ENCODE measurements around the gene RAB11FIP4. TPM values are rescaled to one million over a fixed set of nuclear protein-coding genes. Genes with fewer than 3 reads are reported as not detected.

Gene RAB11FIP4
- polyA plus RNA-seq, 1 of the 3 experiments (the other 2 are of a cell fraction), result 9.4 TPM

- no peak overlapping the region for H2AFZ ChIP-seq (ENCODE audit: low read depth)
- no peaks in the 10 kb centered on the region for H3K27me3 ChIP-seq (ENCODE audit: insufficient read depth)
- peaks cover 3 to 7% of the 10 kb centered on the region in 2 experiments for H3K36me3 ChIP-seq (replicated peaks in 1 of 2; ENCODE audit: control insufficient read depth in 1 of 2, insufficient read depth in 2 of 2, low read length in 1 of 2)
- peak overlapping the region; percentile 71 for H3K9ac ChIP-seq
- peaks cover 31 to 44% of the 10 kb centered on the region in 2 experiments; a peak in 3 of 4 replicates for H3K4me1 ChIP-seq (ENCODE audit: control insufficient read depth in 1 of 2, insufficient read depth in 2 of 2, low read depth in 1 of 2, low read length in 1 of 2)
- H3K9me3 ChIP-seq, result no peaks in the 10 kb centered on the region
- peaks cover 46% of the 10 kb centered on the region for H3F3A ChIP-seq (replicated peaks; ENCODE audit: insufficient read depth)
- H3K4me2 ChIP-seq, result peak overlapping the region; percentile 79
- peaks cover 13% of the 10 kb centered on the region; the same call in 1 of the 2 replicates for H3K79me2 ChIP-seq (ENCODE audit: insufficient read depth)
- H4K20me1 ChIP-seq (ENCODE audit: insufficient read depth), result no peaks in the 10 kb centered on the region
- peak overlapping the region in 1 of 2 experiments; percentile 24; a peak in 1 of 4 replicates for H3K4me3 ChIP-seq (ENCODE audit: low read depth in 2 of 2, low read length in 1 of 2)
- no peak for DNase-seq
- H3K27ac ChIP-seq (ENCODE audit: low read depth in 2 of 2, low read length in 1 of 2), result peak overlapping the region; percentile 92 to 96
- no peaks in the 10 kb centered on the region for H3K9me2 ChIP-seq
- WGBS (ENCODE audit: low lambda C conversion rate), result 75% methylated on average over 3 of the region's 4 CpGs
- ChIA-PET CTCF (interaction anchor here (0.7 to 2.0 kb wide), 3 partner anchors 23 to 365 kb away, joined by 3 to 13 read pairs (median 3); no protein-coding TSS in a partner anchor), POLR2A (no interaction called here)
- no peak for TF ChIP-seq TAF1 (IDR thresholded peaks at IDR 0.05; ENCODE audit: borderline replicate concordance, low read depth, low read length)
- TF ChIP-seq RCOR1 (IDR thresholded peaks at IDR 0.05; ENCODE audit: low read length), result no peak
- no peak for TF ChIP-seq GABPA (IDR thresholded peaks at IDR 0.05; ENCODE audit: low read depth)
- TF ChIP-seq YY1 (IDR thresholded peaks at IDR 0.05; ENCODE audit: low read depth), result no peak
- no peak for TF ChIP-seq TCF12 (IDR thresholded peaks at IDR 0.05)
- no peak for TF ChIP-seq USF1 (IDR thresholded peaks at IDR 0.05; ENCODE audit: borderline replicate concordance, low read depth)
- TF ChIP-seq FOSL2 (IDR thresholded peaks at IDR 0.05; ENCODE audit: borderline replicate concordance, low read depth), result no peak
- TF ChIP-seq SIN3A (IDR thresholded peaks at IDR 0.05; ENCODE audit: borderline replicate concordance, low read depth, low read length), result no peak
- TF ChIP-seq JUND (IDR thresholded peaks at IDR 0.05), result no peak
- TF ChIP-seq MEF2A (IDR thresholded peaks at IDR 0.05; ENCODE audit: borderline replicate concordance, low read depth), result no peak
- no peak for TF ChIP-seq EZH2phosphoT487 (IDR thresholded peaks at IDR 0.05; ENCODE audit: borderline replicate concordance, low read depth)
- no peak for TF ChIP-seq EP300 (IDR thresholded peaks at IDR 0.05; ENCODE audit: borderline replicate concordance in 1 of 2, low read depth in 1 of 2, low read length in 1 of 2)
- TF ChIP-seq MXI1 (IDR thresholded peaks at IDR 0.05; ENCODE audit: low read depth, low read length), result no peak
- TF ChIP-seq NFIC (IDR thresholded peaks at IDR 0.05; ENCODE audit: borderline replicate concordance), result no peak
- no peak for TF ChIP-seq ELF1 (IDR thresholded peaks at IDR 0.05)
- TF ChIP-seq, protein P1, sequence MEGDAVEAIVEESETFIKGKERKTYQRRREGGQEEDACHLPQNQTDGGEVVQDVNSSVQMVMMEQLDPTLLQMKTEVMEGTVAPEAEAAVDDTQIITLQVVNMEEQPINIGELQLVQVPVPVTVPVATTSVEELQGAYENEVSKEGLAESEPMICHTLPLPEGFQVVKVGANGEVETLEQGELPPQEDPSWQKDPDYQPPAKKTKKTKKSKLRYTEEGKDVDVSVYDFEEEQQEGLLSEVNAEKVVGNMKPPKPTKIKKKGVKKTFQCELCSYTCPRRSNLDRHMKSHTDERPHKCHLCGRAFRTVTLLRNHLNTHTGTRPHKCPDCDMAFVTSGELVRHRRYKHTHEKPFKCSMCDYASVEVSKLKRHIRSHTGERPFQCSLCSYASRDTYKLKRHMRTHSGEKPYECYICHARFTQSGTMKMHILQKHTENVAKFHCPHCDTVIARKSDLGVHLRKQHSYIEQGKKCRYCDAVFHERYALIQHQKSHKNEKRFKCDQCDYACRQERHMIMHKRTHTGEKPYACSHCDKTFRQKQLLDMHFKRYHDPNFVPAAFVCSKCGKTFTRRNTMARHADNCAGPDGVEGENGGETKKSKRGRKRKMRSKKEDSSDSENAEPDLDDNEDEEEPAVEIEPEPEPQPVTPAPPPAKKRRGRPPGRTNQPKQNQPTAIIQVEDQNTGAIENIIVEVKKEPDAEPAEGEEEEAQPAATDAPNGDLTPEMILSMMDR (IDR thresholded peaks at IDR 0.05), result no peak
- no peak for TF ChIP-seq POLR2AphosphoS5 (IDR thresholded peaks at IDR 0.05; ENCODE audit: low read depth, low read length)
- no peak for TF ChIP-seq RAD21 (IDR thresholded peaks at IDR 0.05; ENCODE audit: low read length)
Observed at GRCh38 chr17:31581491-31581890, 190.0 kb downstream of the RAB11FIP4 start.
